K562 (cell line): ENCODE measurements around the gene PCDH8. TPM values are rescaled to one million over a fixed set of nuclear protein-coding genes. Genes with fewer than 3 reads are reported as not detected.

ENCODE experiments used
- ATAC-seq: fragments of 200-7000 bp; cut with Tn5 transposase; 3 replicates; pipeline ENCODE4 v1.9.1; 2020; ENCODE audit warnings: moderate library complexity
- BruUV-seq: library from RNA; stranded (reverse); fragments of 400-500 nt; replicated peaks from 2 replicates; lab custom pipeline; 2021; lab: Mats Ljungman, UMichigan
- CTCF ChIA-PET: fragments of 300-600 bp; formaldehyde crosslinking; extraction: SDS; loops from one replicate; lab custom pipeline; 2021; ENCODE audit warnings: low intra/inter-chr PET ratio; lab: Yijun Ruan, JAX
- POLR2A ChIA-PET: fragments of 300-600, 350-650 bp; sonication (Branson Sonifier 250); formaldehyde crosslinking; extraction: SDS; loops from one replicate; lab custom pipeline; 2021; ENCODE audit warnings: antibody characterized with exemption, inconsistent platforms; lab: Yijun Ruan, JAX
- DNase-seq, 4 experiments: peaks; one replicate each; pipeline versions ENCODE4 v3.0.0 to v3.0.0-alpha.2; 2011 to 2018; ENCODE audit warnings: low spot score in 3 of 4, mixed read lengths in 3 of 4; ENCODE audit errors: extremely low read depth in 1 of 4
- FAIRE-seq: peaks from 2 replicates; lab custom pipeline; 2011; peaks lifted over from hg19 to GRCh38; lab: Jason Lieb, UNC
- H2AFZ ChIP-seq: 2 replicates; pipeline ENCODE4 v1.6.0; 2011; ENCODE audit warnings: low read depth, low read length, control low read depth, inconsistent platforms
- H3K27ac ChIP-seq: fragments of 200-600 bp; 3 replicates; pipeline ENCODE4 v1.8.0; 2011; ENCODE audit warnings: low read depth, mild to moderate bottlenecking, control low read depth, inconsistent platforms, low read length, moderate library complexity, mixed read lengths; ENCODE audit errors: extremely low read depth
- H3K27me3 ChIP-seq, 2 experiments: fragments of 300-600 bp in 1 of 2; 2 replicates in 1 of 2; 3 replicates in 1 of 2; pipeline versions ENCODE4 v1.6.0 to v1.8.0; 2011; ENCODE audit warnings: inconsistent platforms in 2 of 2, low read length in 2 of 2, mild to moderate bottlenecking in 1 of 2, mixed read lengths in 1 of 2, moderate library complexity in 1 of 2; ENCODE audit not compliant: control insufficient read depth in 2 of 2, insufficient read depth in 2 of 2
- H3K36me3 ChIP-seq: fragments of 300-600 bp; 3 replicates; pipeline ENCODE4 v1.8.0; 2011; ENCODE audit warnings: mild to moderate bottlenecking, low read length, inconsistent platforms; ENCODE audit not compliant: control insufficient read depth, insufficient read depth
- H3K4me1 ChIP-seq, 2 experiments: fragments of 200-600 bp in 1 of 2; replicated peaks in 1 of 2; 2 replicates in 1 of 2; 3 replicates in 1 of 2; pipeline versions ENCODE4 v1.5.1 to v1.8.0; 2011; ENCODE audit warnings: inconsistent platforms in 2 of 2, low read length in 2 of 2, mild to moderate bottlenecking in 1 of 2, mixed read lengths in 1 of 2, moderate library complexity in 1 of 2; ENCODE audit not compliant: control insufficient read depth in 2 of 2, insufficient read depth in 2 of 2
- H3K4me2 ChIP-seq: 2 replicates; pipeline ENCODE4 v1.6.1; 2011; ENCODE audit warnings: low read length, control low read depth, inconsistent platforms, mixed read lengths; ENCODE audit not compliant: insufficient read depth
- H3K4me3 ChIP-seq: fragments of 200-600 bp; sonication (generic), shearing (Covaris generic); 2 replicates; pipeline ENCODE4 v1.5.1; 2016; ENCODE audit warnings: control low read depth, inconsistent platforms
- H3K79me2 ChIP-seq: fragments of 200-600 bp; 3 replicates; pipeline ENCODE4 v1.8.0; 2011; ENCODE audit warnings: low read length, inconsistent platforms; ENCODE audit not compliant: control insufficient read depth, insufficient read depth
- H3K9ac ChIP-seq, 2 experiments: 2 replicates each; pipeline versions ENCODE4 v1.6.0 to v1.6.1; 2011; ENCODE audit warnings: low read depth in 2 of 2, low read length in 2 of 2, control low read depth in 1 of 2, inconsistent platforms in 1 of 2, mild to moderate bottlenecking in 1 of 2, mixed read lengths in 1 of 2; ENCODE audit not compliant: insufficient read depth in 1 of 2
- H3K9me1 ChIP-seq: one replicate; pipeline ENCODE4 v1.6.0; 2011; ENCODE audit warnings: inconsistent platforms, mild to moderate bottlenecking, low read length, moderate library complexity; ENCODE audit not compliant: control insufficient read depth, insufficient read depth
- H3K9me3 ChIP-seq: replicated peaks from 2 replicates; pipeline ENCODE4 v1.5.1; 2011; ENCODE audit warnings: low read depth, low read length, inconsistent platforms; ENCODE audit not compliant: control insufficient read depth, insufficient read depth
- H4K20me1 ChIP-seq: replicated peaks from 2 replicates; pipeline ENCODE4 v1.6.1; 2011; ENCODE audit warnings: low read length, inconsistent platforms, mixed read lengths; ENCODE audit not compliant: control insufficient read depth, insufficient read depth
- BMI1 ChIP-seq: fragments of 150-350 bp; IDR thresholded peaks from 2 replicates; pipeline ENCODE4 v1.6.1; 2014; ENCODE audit warnings: low read length
- CGGBP1 ChIP-seq: fragments of 250-450 bp; sonication (Bioruptor Pico); IDR thresholded peaks from 2 replicates; pipeline ENCODE4 v1.9.0; 2021; ENCODE audit warnings: mild to moderate bottlenecking
- ETS1 ChIP-seq: conservative IDR thresholded peaks from 2 replicates; pipeline ENCODE4 v1.6.1; 2011; ENCODE audit warnings: low read depth, mild to moderate bottlenecking, low read length; ENCODE audit not compliant: control insufficient read depth
- HCFC1 ChIP-seq: IDR thresholded peaks from 2 replicates; pipeline ENCODE4 v1.6.1; 2012; ENCODE audit warnings: low read depth, low read length, improper control_type of control experiment
- MBD2 ChIP-seq: sonication (generic); IDR thresholded peaks from 2 replicates; pipeline ENCODE4 v1.6.1; 2016; ENCODE audit warnings: low read depth, borderline replicate concordance
- RERE ChIP-seq: sonication (generic); formaldehyde crosslinking; IDR thresholded peaks from 2 replicates; pipeline ENCODE4 v1.8.0; 2023; ENCODE audit warnings: missing genetic modification reagents, mild to moderate bottlenecking, borderline replicate concordance
- SNRNP70 ChIP-seq: fragments of 200-400 bp; formaldehyde crosslinking; optimal IDR thresholded peaks from 2 replicates; pipeline ENCODE3; 2017; ENCODE audit warnings: low read depth, low read length
- XRCC4 ChIP-seq: IDR thresholded peaks from one replicate; pipeline ENCODE4 v1.6.1; 2011; ENCODE audit not compliant: insufficient read depth, insufficient read length; ENCODE audit errors: extremely low read depth
- WGBS: fragments of 100-300 bp; shearing (Covaris generic); methylation state at CpG from one replicate; pipeline ENCODE4 v1.1.6; 2016; ENCODE audit warnings: low coverage, mixed read lengths; ENCODE audit not compliant: insufficient coverage; ENCODE audit errors: missing lambda C conversion rate; 5-methylcytosine and 5-hydroxymethylcytosine counted together
- in situ Hi-C: fragments of 300-500 bp; cut with MboI; formaldehyde crosslinking; loops from 4 replicates; pipeline ENCODE4 v1.15.0; 2018; ENCODE audit warnings: inconsistent platforms, mixed read lengths
- intact Hi-C: fragments of 100-400 bp; cut with micrococcal nuclease; formaldehyde crosslinking; loops from 2 replicates; pipeline ENCODE4 v1.14.2; 2022
- polyA plus RNA-seq, 8 experiments: library from polyadenylated mRNA; depleted of rRNA in 4 of 8; stranded (reverse) in 5 of 8; unstranded in 3 of 8; fragments of >200 nt; fragmentation: Nextera tagmentation in 2 of 8; fragmentation: Illumina TruSeq in 1 of 8; extraction: Ambion mirVana in 2 of 8; extraction: Trizol in 1 of 8; gene quantifications; 2 replicates each; pipeline versions ENCODE4 v1.2.1 to v1.2.3, GENCODE V29; 2011 to 2014; ENCODE audit warnings: inconsistent platforms in 1 of 8, missing spikeins in 1 of 8
- total RNA-seq, 7 experiments: library from RNA; depleted of rRNA in 6 of 7; stranded (reverse); fragments of >200 nt in 6 of 7; fragmentation: Illumina TruSeq in 2 of 7; extraction: Trizol in 2 of 7; gene quantifications; 2 replicates each; pipeline versions ENCODE4 v1.2.1 to v1.2.3, GENCODE V29; 2011 to 2021; ENCODE audit warnings: low replicate concordance in 1 of 7

The PCDH8 gene
- total and polyA plus RNA-seq, 9 of the 15 experiments (the other 6 are each of a cell fraction or from before 2014, with no cell fraction given), result not detected

GRCh38 chr13:52794589-52794988, 53.9 kb downstream of the PCDH8 start:
- WGBS, result 3% methylated on average over 5 of the region's 7 CpGs
- Histone ChIP-seq H3K27ac (no peak overlapping the region), H3K36me3 (no peaks in the 10 kb centered on the region), H3K9me3 (no peaks in the 10 kb centered on the region), H3K4me3 (no peak overlapping the region), H3K79me2 (no peaks in the 10 kb centered on the region), H2AFZ (no peak overlapping the region), H3K27me3 (peaks cover 0 to 5% of the 10 kb centered on the region in 2 experiments; a peak in 1 of 5 replicates), H4K20me1 (no peaks in the 10 kb centered on the region), H3K9me1 (no peaks in the 10 kb centered on the region), H3K4me2 (no peak overlapping the region), H3K4me1 (no peaks in the 10 kb centered on the region), H3K9ac (no peak overlapping the region)
- no peak for FAIRE-seq
- no peak for TF ChIP-seq RERE (CRISPR knock-in tag)
- no peak for TF ChIP-seq MBD2
- no peak for TF ChIP-seq XRCC4
- TF ChIP-seq HCFC1, result no peak
- no peak for TF ChIP-seq ETS1
- no peak for TF ChIP-seq SNRNP70
- TF ChIP-seq BMI1, result no peak
- no peak for TF ChIP-seq CGGBP1 (CRISPR knock-in tag)
- no TSS peak for BruUV-seq
- DNase-seq, result no peak
- CTCF ChIA-PET, result no interaction called here
- in situ Hi-C loops (no loop called here), intact Hi-C loops (no loop called here)
- no peak for ATAC-seq
- POLR2A ChIA-PET, result no interaction called here
